HEK293 (cell line): ENCODE results near the gene AMBRA1.

Experiments used
- CTCF ChIP-seq: fragments of 450-650 bp; formaldehyde crosslinking; IDR thresholded peaks from 2 replicates; pipeline ENCODE4 v1.5.1; 2016; ENCODE audit warnings: missing biosample characterization, missing genetic modification characterization
- MEIS1 ChIP-seq: sonication (generic); formaldehyde crosslinking; IDR thresholded peaks from 2 replicates; pipeline ENCODE4 v1.8.1; 2022; ENCODE audit warnings: missing genetic modification reagents, mild to moderate bottlenecking, borderline replicate concordance
- PATZ1 ChIP-seq: fragments of 450-650 bp; formaldehyde crosslinking; IDR thresholded peaks from 2 replicates; pipeline ENCODE4 v1.5.1; 2016; ENCODE audit warnings: missing biosample characterization, missing genetic modification characterization
- PBX3 ChIP-seq: sonication (generic); formaldehyde crosslinking; IDR thresholded peaks from 2 replicates; pipeline ENCODE4 v1.8.1; 2022; ENCODE audit warnings: mild to moderate bottlenecking, moderate library complexity, missing genetic modification reagents
- REST ChIP-seq: fragments of 450-650 bp; formaldehyde crosslinking; IDR thresholded peaks from 2 replicates; pipeline ENCODE4 v1.5.1; 2016; ENCODE audit warnings: missing biosample characterization, missing genetic modification characterization
- TSHZ1 ChIP-seq: fragments of 450-650 bp; formaldehyde crosslinking; IDR thresholded peaks from 2 replicates; pipeline ENCODE4 v1.5.1; 2016; ENCODE audit warnings: missing biosample characterization, missing genetic modification characterization, borderline replicate concordance
- ZNF121 ChIP-seq: fragments of 450-650 bp; formaldehyde crosslinking; IDR thresholded peaks from 2 replicates; pipeline ENCODE4 v1.5.1; 2016; ENCODE audit warnings: missing biosample characterization, missing genetic modification characterization
- ZNF140 ChIP-seq: fragments of 450-650 bp; formaldehyde crosslinking; IDR thresholded peaks from 2 replicates; pipeline ENCODE4 v1.5.1; 2016; ENCODE audit warnings: missing biosample characterization, missing genetic modification characterization
- ZNF280C ChIP-seq: fragments of 450-650 bp; formaldehyde crosslinking; IDR thresholded peaks from 2 replicates; pipeline ENCODE4 v1.5.1; 2016; ENCODE audit warnings: missing biosample characterization, missing genetic modification characterization
- ZNF311 ChIP-seq: fragments of 450-650 bp; formaldehyde crosslinking; IDR thresholded peaks from 2 replicates; pipeline ENCODE4 v1.5.1; 2017; ENCODE audit warnings: missing biosample characterization, missing genetic modification characterization, borderline replicate concordance
- ZNF791 ChIP-seq: fragments of 450-650 bp; formaldehyde crosslinking; IDR thresholded peaks from 2 replicates; pipeline ENCODE4 v1.5.1; 2016; ENCODE audit warnings: missing biosample characterization, missing genetic modification characterization

- TF ChIP-seq REST (tag by site-specific recombination) (no peak), ZNF280C (tag by site-specific recombination) (no peak), PATZ1 (tag by site-specific recombination) (no peak), CTCF (tag by site-specific recombination) (no peak), ZNF311 (tag by site-specific recombination) (no peak), TSHZ1 (tag by site-specific recombination) (no peak), ZNF140 (no peak), ZNF121 (tag by site-specific recombination) (no peak), ZNF791 (tag by site-specific recombination) (no peak), MEIS1 (CRISPR knock-in tag) (no peak), PBX3 (no peak)
Observed at GRCh38 chr11:46471943-46472661, 121.7 kb downstream of the AMBRA1 start.
